A673 (cell line): Measurements from ENCODE around the gene SGO2. TPM values are rescaled to one million over a fixed set of nuclear protein-coding genes. Genes with fewer than 3 reads are reported as not detected.

ENCODE experiments used
- BruUV-seq: library from RNA; stranded (reverse); fragments of 400-500 nt; replicated peaks from 2 replicates; lab custom pipeline; 2021; lab: Mats Ljungman, UMichigan
- CTCF ChIA-PET: fragments of 300-600 bp; sonication (Branson Sonifier 250); formaldehyde crosslinking; loops from one replicate; lab custom pipeline; 2022; ENCODE audit warnings: antibody characterized with exemption; lab: Charles Lee
- POLR2A ChIA-PET: fragments of 300-600 bp; sonication (Branson Sonifier 250); formaldehyde crosslinking; loops from one replicate; lab custom pipeline; 2022; ENCODE audit warnings: antibody characterized with exemption; ENCODE audit not compliant: low non-redundant PET; lab: Charles Lee
- DNase-seq: peaks from one replicate; pipeline ENCODE4 v3.0.0-alpha.2; 2015; ENCODE audit warnings: low spot score
- H3K27ac ChIP-seq: fragments of 200-600 bp; sonication (generic); 2 replicates; pipeline ENCODE4 v1.5.1; 2016; ENCODE audit warnings: mixed run types, low read depth, mild to moderate bottlenecking, mixed read lengths, antibody characterized with exemption, low read length; ENCODE audit not compliant: poor library complexity, severe bottlenecking
- H3K27me3 ChIP-seq: fragments of 200-600 bp; sonication (generic); replicated peaks from 2 replicates; pipeline ENCODE4 v1.6.1; 2017; ENCODE audit warnings: mixed run types, low read depth, mild to moderate bottlenecking, mixed read lengths, antibody characterized with exemption, low read length; ENCODE audit not compliant: insufficient read depth, poor library complexity
- H3K36me3 ChIP-seq: fragments of 200-600 bp; sonication (generic); 2 replicates; pipeline ENCODE4 v1.6.1; 2016; ENCODE audit warnings: mixed run types, mild to moderate bottlenecking, mixed read lengths, antibody characterized with exemption, low read length; ENCODE audit not compliant: insufficient read depth, poor library complexity, severe bottlenecking
- H3K4me1 ChIP-seq: fragments of 200-600 bp; sonication (generic); 2 replicates; pipeline ENCODE4 v1.6.1; 2017; ENCODE audit warnings: mixed run types, mild to moderate bottlenecking, mixed read lengths, antibody characterized with exemption, low read length; ENCODE audit not compliant: insufficient read depth, poor library complexity, severe bottlenecking
- H3K4me3 ChIP-seq: fragments of 200-600 bp; sonication (generic); 2 replicates; pipeline ENCODE4 v1.5.1; 2016; ENCODE audit warnings: low read depth, mixed run types, mild to moderate bottlenecking, mixed read lengths, low read length; ENCODE audit not compliant: poor library complexity, severe bottlenecking
- H3K9me3 ChIP-seq: fragments of 200-600 bp; sonication (generic); 2 replicates; pipeline ENCODE4 v1.6.1; 2016; ENCODE audit warnings: mixed run types, low read depth, mild to moderate bottlenecking, mixed read lengths, antibody characterized with exemption, low read length; ENCODE audit not compliant: poor library complexity, severe bottlenecking
- EZH2 ChIP-seq: fragments of 200-600 bp; sonication (generic); IDR thresholded peaks from 2 replicates; pipeline ENCODE4 v1.6.1; 2017; ENCODE audit warnings: borderline replicate concordance, low read depth, mild to moderate bottlenecking, mixed read lengths, antibody characterized with exemption, low read length; ENCODE audit not compliant: poor library complexity, severe bottlenecking
- intact Hi-C: fragments of 100-400 bp; cut with micrococcal nuclease; formaldehyde crosslinking; loops from one replicate; pipeline ENCODE4 v1.10.0; 2022; ENCODE audit not compliant: unreplicated experiment
- total RNA-seq: library from RNA; stranded (reverse); gene quantifications from 2 replicates; pipeline ENCODE4 v1.2.3, GENCODE V29; 2021
- TF ChIP-seq, protein P1 (sequence below): fragments of 300-800, 200-600 bp; sonication (generic); conservative IDR thresholded peaks from 2 replicates; pipeline ENCODE4 v1.5.1; 2017; ENCODE audit warnings: low read depth, mild to moderate bottlenecking, antibody characterized with exemption, low read length, moderate library complexity, mixed read lengths

Gene SGO2
- total RNA-seq, 1 experiment from 2014 or later: 37.3 TPM

- DNase-seq: no peak
- intact Hi-C loops: loop anchor here (5.0 kb wide), 1 partner anchor 178 kb away; the partner anchor contains the start of gene SPATS2L
- H3K36me3 ChIP-seq: no peaks in the 10 kb centered on the region
- POLR2A ChIA-PET: no interaction called here
- H3K27ac ChIP-seq: no peak overlapping the region
- no peaks in the 10 kb centered on the region for H3K4me1 ChIP-seq
- BruUV-seq: no TSS peak
- H3K4me3 ChIP-seq: no peak overlapping the region
- no peak for TF ChIP-seq EZH2
- TF ChIP-seq, protein P1, sequence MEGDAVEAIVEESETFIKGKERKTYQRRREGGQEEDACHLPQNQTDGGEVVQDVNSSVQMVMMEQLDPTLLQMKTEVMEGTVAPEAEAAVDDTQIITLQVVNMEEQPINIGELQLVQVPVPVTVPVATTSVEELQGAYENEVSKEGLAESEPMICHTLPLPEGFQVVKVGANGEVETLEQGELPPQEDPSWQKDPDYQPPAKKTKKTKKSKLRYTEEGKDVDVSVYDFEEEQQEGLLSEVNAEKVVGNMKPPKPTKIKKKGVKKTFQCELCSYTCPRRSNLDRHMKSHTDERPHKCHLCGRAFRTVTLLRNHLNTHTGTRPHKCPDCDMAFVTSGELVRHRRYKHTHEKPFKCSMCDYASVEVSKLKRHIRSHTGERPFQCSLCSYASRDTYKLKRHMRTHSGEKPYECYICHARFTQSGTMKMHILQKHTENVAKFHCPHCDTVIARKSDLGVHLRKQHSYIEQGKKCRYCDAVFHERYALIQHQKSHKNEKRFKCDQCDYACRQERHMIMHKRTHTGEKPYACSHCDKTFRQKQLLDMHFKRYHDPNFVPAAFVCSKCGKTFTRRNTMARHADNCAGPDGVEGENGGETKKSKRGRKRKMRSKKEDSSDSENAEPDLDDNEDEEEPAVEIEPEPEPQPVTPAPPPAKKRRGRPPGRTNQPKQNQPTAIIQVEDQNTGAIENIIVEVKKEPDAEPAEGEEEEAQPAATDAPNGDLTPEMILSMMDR: no peak
- H3K9me3 ChIP-seq: no peaks in the 10 kb centered on the region
- no peaks in the 10 kb centered on the region for H3K27me3 ChIP-seq
- CTCF ChIA-PET: no interaction called here
These were observed 41.1 kb upstream of the SGO2 start for GRCh38 chr2:200484934-200485333.

DNA sequence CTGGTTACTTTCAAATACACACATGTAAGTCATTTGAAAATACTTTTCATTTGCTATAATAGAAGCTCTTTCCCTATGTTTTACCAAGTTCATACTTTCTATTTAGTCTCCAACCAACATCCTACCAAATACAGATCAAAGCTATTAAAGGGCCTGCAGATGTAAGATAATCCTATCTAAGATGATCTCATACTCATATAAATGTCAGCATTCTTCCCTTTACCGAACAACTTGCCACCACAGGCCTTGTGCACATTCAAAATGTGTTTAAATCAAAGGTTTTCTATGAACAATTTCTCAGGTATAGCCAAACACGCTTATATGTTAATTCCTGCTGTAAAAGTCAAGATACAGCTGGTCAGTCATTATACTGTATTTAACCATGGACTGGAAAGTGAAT, 39.5 kb upstream of the SGO2 start:
- no peak for DNase-seq
- ChIA-PET POLR2A (no interaction called here), CTCF (interaction anchor here (0.8 kb wide), 1 partner anchor 583 kb away, joined by 4 read pairs; no protein-coding TSS in a partner anchor)
- Histone ChIP-seq H3K9me3 (no peaks in the 10 kb centered on the region), H3K36me3 (no peaks in the 10 kb centered on the region), H3K27ac (no peak overlapping the region), H3K4me3 (no peak overlapping the region), H3K27me3 (no peaks in the 10 kb centered on the region), H3K4me1 (no peaks in the 10 kb centered on the region)
- TF ChIP-seq, protein P1: no peak
- no peak for TF ChIP-seq EZH2
- intact Hi-C loops: no loop called here
- BruUV-seq: no TSS peak

DNA sequence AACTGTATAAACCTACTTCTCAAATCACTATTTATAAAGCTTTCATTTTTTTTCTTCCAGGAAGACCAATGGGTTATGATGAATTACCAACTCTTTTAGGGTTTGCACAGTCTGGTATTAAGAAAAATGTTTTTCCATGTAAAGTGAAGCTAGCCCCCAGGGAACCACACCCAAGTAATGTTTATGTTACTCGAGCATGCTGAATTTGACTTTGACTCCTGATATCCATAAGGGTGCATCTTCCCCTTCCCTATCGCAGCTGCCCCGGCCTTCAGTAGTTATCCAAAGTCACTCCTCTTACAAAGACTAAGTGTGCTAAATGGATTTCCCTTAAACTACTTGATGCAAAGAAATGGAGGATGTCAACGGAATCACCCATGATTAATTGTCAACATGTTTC, 37.8 kb upstream of the SGO2 start:
- Histone ChIP-seq H3K4me3 (no peak overlapping the region), H3K4me1 (no peaks in the 10 kb centered on the region), H3K27ac (no peak overlapping the region), H3K27me3 (no peaks in the 10 kb centered on the region), H3K36me3 (peaks cover 4% of the 10 kb centered on the region), H3K9me3 (no peaks in the 10 kb centered on the region)
- CTCF ChIA-PET: no interaction called here
- TF ChIP-seq, protein P1: no peak
- TF ChIP-seq EZH2: no peak
- no peak for DNase-seq
- no TSS peak for BruUV-seq
- intact Hi-C loops: no loop called here
- POLR2A ChIA-PET: no interaction called here
